HepG2 (cell line): ENCODE data around the gene BOD1L1. TPM values are rescaled to one million over a fixed set of nuclear protein-coding genes. Genes with fewer than 3 reads are reported as not detected.

Experiments
- ARNT2 ChIP-seq: sonication (generic); formaldehyde crosslinking; IDR thresholded peaks from 2 replicates; pipeline ENCODE4 v1.8.0; 2022; ENCODE audit warnings: mild to moderate bottlenecking, low read depth, missing genetic modification reagents, moderate library complexity
- BCL3 ChIP-seq: sonication (generic); formaldehyde crosslinking; IDR thresholded peaks from 2 replicates; pipeline ENCODE4 v1.5.1; 2020; ENCODE audit warnings: mild to moderate bottlenecking, missing genetic modification reagents, moderate library complexity
- CEBPB ChIP-seq: IDR thresholded peaks from 2 replicates; pipeline ENCODE4 v1.6.1; 2011; ENCODE audit warnings: low read depth, low read length, improper control_type of control experiment, borderline replicate concordance
- HDAC1 ChIP-seq: sonication (generic); formaldehyde crosslinking; IDR thresholded peaks from 2 replicates; pipeline ENCODE4 v1.5.1; 2020; ENCODE audit warnings: mild to moderate bottlenecking, missing genetic modification reagents
- HNRNPL ChIP-seq: fragments of 200-400 bp; formaldehyde crosslinking; IDR thresholded peaks from 2 replicates; pipeline ENCODE4 v1.6.1; 2017; ENCODE audit warnings: mild to moderate bottlenecking, low read depth, low read length
- KDM2A ChIP-seq: sonication (generic); formaldehyde crosslinking; IDR thresholded peaks from 2 replicates; pipeline ENCODE4 v1.4.0; 2020; ENCODE audit warnings: low read depth, missing genetic modification reagents, borderline replicate concordance
- KDM5B ChIP-seq: sonication (generic); formaldehyde crosslinking; IDR thresholded peaks from 2 replicates; pipeline ENCODE4 v1.4.0; 2020; ENCODE audit warnings: missing genetic modification reagents, mild to moderate bottlenecking, borderline replicate concordance
- LCORL ChIP-seq, 2 experiments: fragments of 450-650 bp in 1 of 2; sonication (generic) in 1 of 2; formaldehyde crosslinking in 1 of 2; IDR thresholded peaks; 2 replicates each; pipeline versions ENCODE4 v1.5.0 to v1.6.1; 2017 to 2020; ENCODE audit warnings: antibody characterized with exemption in 1 of 2, missing genetic modification reagents in 1 of 2
- NAIF1 ChIP-seq: sonication (generic); formaldehyde crosslinking; IDR thresholded peaks from 2 replicates; pipeline ENCODE4 v1.5.0; 2020; ENCODE audit warnings: mild to moderate bottlenecking, missing genetic modification reagents, borderline replicate concordance
- RARA ChIP-seq: IDR thresholded peaks from 2 replicates; pipeline ENCODE4 v1.6.1; 2016; ENCODE audit warnings: missing genetic modification reagents, missing compliant biosample characterization
- RXRA ChIP-seq: sonication (generic); formaldehyde crosslinking; IDR thresholded peaks from 2 replicates; pipeline ENCODE4 v1.5.1; 2020; ENCODE audit warnings: missing genetic modification reagents
- ZBTB7A ChIP-seq: sonication (generic); formaldehyde crosslinking; IDR thresholded peaks from 2 replicates; pipeline ENCODE4 v1.8.0; 2022; ENCODE audit warnings: mild to moderate bottlenecking, missing genetic modification reagents
- ZMYM4 ChIP-seq: sonication (generic); formaldehyde crosslinking; IDR thresholded peaks from 2 replicates; pipeline ENCODE4 v1.8.1; 2023; ENCODE audit warnings: mild to moderate bottlenecking, missing genetic modification reagents
- ZNF292 ChIP-seq: sonication (generic); formaldehyde crosslinking; IDR thresholded peaks from 2 replicates; pipeline ENCODE4 v1.8.1; 2022; ENCODE audit warnings: mild to moderate bottlenecking, low read depth, missing genetic modification reagents, borderline replicate concordance
- ZNF501 ChIP-seq: sonication (generic); formaldehyde crosslinking; IDR thresholded peaks from 2 replicates; pipeline ENCODE4 v1.5.1; 2020; ENCODE audit warnings: mild to moderate bottlenecking, moderate library complexity, missing genetic modification reagents
- ZSCAN31 ChIP-seq: sonication (generic); formaldehyde crosslinking; IDR thresholded peaks from 2 replicates; pipeline ENCODE4 v1.5.0; 2020; ENCODE audit warnings: low read depth, mild to moderate bottlenecking, missing genetic modification reagents
- polyA plus RNA-seq, 8 experiments: library from polyadenylated mRNA; depleted of rRNA in 3 of 8; stranded (reverse) in 7 of 8; unstranded in 1 of 8; fragments of >200 nt; fragmentation: Illumina TruSeq in 4 of 8; extraction: Trizol in 4 of 8; gene quantifications; 2 replicates each; pipeline versions ENCODE4 v1.2.1 to v1.2.3, GENCODE V29; 2011 to 2016; ENCODE audit warnings: low read depth in 4 of 8, missing spikeins in 1 of 8, mixed read lengths in 1 of 8; ENCODE audit not compliant: insufficient read depth in 1 of 8
- total RNA-seq, 5 experiments: library from RNA; depleted of rRNA; stranded (reverse); fragments of >200 nt; fragmentation: Illumina TruSeq; extraction: Trizol; gene quantifications; 2 replicates each; pipeline ENCODE4 v1.2.3, GENCODE V29; 2016; ENCODE audit warnings: low read depth in 1 of 5
- TF ChIP-seq, protein P1 (sequence below): sonication (generic); formaldehyde crosslinking; IDR thresholded peaks from 2 replicates; pipeline ENCODE4 v1.8.1; 2023; ENCODE audit warnings: mild to moderate bottlenecking, missing genetic modification reagents
- TF ChIP-seq, protein P2 (sequence below): sonication (generic); formaldehyde crosslinking; IDR thresholded peaks from 2 replicates; pipeline ENCODE4 v1.4.0; 2020; ENCODE audit warnings: mild to moderate bottlenecking, missing genetic modification reagents
- TF ChIP-seq, protein P3 (sequence below): sonication (generic); formaldehyde crosslinking; IDR thresholded peaks from one replicate; pipeline ENCODE4 v1.5.1; 2020; ENCODE audit warnings: mild to moderate bottlenecking, missing genetic modification reagents; ENCODE audit errors: not compliant biosample characterization

The BOD1L1 gene
- total and polyA plus RNA-seq, 2 of the 13 experiments (the other 11 are each of a cell fraction or from before 2014, with no cell fraction given) = 11.7 to 17.9 TPM

GRCh38 chr4:13548984-13549546 is 78.5 kb downstream of the BOD1L1 start (continued):
- TF ChIP-seq BCL3 (CRISPR knock-in tag) (no peak), RARA (CRISPR knock-in tag) (no peak), ZMYM4 (peak; percentile 70), HDAC1 (CRISPR knock-in tag) (no peak), CEBPB (no peak), RXRA (CRISPR knock-in tag) (no peak), ZSCAN31 (CRISPR knock-in tag) (0 out of 2 replicates have a peak, but pooled peaks have one; percentile 22), KDM2A (CRISPR knock-in tag) (peak; percentile 64; the same call in 1 of the 2 replicates), HNRNPL (no peak), KDM5B (CRISPR knock-in tag) (0 out of 2 replicates have a peak, but pooled peaks have one; percentile 51), ZBTB7A (no peak), NAIF1 (CRISPR knock-in tag) (no peak), ZNF501 (CRISPR knock-in tag) (peak; percentile 53; the same call in 1 of the 2 replicates), ZNF292 (CRISPR knock-in tag) (no peak), LCORL (IDR thresholded peaks at IDR 0.05) (no peak), LCORL (CRISPR knock-in tag; IDR thresholded peaks at IDR 0.05) (peak; percentile 56; the same call in 1 of the 2 replicates), ARNT2 (CRISPR knock-in tag) (no peak)
- TF ChIP-seq, protein P1, sequence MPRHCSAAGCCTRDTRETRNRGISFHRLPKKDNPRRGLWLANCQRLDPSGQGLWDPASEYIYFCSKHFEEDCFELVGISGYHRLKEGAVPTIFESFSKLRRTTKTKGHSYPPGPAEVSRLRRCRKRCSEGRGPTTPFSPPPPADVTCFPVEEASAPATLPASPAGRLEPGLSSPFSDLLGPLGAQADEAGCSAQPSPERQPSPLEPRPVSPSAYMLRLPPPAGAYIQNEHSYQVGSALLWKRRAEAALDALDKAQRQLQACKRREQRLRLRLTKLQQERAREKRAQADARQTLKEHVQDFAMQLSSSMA (CRISPR knock-in tag) = 0 out of 2 replicates have a peak, but pooled peaks have one; percentile 29
- TF ChIP-seq, protein P2, sequence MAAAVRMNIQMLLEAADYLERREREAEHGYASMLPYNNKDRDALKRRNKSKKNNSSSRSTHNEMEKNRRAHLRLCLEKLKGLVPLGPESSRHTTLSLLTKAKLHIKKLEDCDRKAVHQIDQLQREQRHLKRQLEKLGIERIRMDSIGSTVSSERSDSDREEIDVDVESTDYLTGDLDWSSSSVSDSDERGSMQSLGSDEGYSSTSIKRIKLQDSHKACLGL (CRISPR knock-in tag) = no peak
- TF ChIP-seq, protein P3, sequence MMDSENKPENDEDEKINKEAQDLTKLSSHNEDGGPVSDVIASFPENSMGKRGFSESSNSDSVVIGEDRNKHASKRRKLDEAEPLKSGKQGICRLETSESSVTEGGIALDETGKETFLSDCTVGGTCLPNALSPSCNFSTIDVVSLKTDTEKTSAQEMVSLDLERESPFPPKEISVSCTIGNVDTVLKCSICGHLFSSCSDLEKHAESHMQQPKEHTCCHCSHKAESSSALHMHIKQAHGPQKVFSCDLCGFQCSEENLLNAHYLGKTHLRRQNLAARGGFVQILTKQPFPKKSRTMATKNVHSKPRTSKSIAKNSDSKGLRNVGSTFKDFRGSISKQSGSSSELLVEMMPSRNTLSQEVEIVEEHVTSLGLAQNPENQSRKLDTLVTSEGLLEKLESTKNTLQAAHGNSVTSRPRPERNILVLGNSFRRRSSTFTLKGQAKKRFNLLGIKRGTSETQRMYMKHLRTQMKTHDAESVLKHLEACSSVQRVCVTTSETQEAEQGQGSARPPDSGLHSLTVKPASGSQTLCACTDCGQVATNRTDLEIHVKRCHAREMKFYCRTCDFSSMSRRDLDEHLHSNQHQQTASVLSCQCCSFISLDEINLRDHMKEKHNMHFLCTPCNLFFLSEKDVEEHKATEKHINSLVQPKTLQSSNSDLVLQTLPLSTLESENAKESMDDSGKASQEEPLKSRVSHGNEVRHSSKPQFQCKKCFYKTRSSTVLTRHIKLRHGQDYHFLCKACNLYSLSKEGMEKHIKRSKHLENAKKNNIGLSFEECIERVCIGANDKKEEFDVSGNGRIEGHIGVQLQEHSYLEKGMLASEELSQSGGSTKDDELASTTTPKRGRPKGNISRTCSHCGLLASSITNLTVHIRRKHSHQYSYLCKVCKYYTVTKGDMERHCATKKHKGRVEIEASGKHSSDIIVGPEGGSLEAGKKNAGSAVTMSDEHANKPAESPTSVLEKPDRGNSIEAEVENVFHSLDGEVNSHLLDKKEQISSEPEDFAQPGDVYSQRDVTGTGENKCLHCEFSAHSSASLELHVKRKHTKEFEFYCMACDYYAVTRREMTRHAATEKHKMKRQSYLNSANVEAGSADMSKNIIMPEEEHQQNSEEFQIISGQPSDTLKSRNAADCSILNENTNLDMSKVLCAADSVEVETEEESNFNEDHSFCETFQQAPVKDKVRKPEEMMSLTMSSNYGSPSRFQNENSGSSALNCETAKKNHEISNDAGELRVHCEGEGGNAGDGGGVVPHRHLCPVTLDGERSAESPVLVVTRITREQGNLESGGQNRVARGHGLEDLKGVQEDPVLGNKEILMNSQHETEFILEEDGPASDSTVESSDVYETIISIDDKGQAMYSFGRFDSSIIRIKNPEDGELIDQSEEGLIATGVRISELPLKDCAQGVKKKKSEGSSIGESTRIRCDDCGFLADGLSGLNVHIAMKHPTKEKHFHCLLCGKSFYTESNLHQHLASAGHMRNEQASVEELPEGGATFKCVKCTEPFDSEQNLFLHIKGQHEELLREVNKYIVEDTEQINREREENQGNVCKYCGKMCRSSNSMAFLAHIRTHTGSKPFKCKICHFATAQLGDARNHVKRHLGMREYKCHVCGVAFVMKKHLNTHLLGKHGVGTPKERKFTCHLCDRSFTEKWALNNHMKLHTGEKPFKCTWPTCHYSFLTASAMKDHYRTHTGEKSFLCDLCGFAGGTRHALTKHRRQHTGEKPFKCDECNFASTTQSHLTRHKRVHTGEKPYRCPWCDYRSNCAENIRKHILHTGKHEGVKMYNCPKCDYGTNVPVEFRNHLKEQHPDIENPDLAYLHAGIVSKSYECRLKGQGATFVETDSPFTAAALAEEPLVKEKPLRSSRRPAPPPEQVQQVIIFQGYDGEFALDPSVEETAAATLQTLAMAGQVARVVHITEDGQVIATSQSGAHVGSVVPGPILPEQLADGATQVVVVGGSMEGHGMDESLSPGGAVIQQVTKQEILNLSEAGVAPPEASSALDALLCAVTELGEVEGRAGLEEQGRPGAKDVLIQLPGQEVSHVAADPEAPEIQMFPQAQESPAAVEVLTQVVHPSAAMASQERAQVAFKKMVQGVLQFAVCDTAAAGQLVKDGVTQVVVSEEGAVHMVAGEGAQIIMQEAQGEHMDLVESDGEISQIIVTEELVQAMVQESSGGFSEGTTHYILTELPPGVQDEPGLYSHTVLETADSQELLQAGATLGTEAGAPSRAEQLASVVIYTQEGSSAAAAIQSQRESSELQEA (CRISPR knock-in tag) = no peak
